GM12872 (cell line): Measurements from ENCODE around the gene ERBIN.

ENCODE experiments used
- TF ChIP-seq, protein P1 (sequence below): IDR thresholded peaks from 3 replicates; pipeline ENCODE4 v1.5.1; 2011; ENCODE audit warnings: low read depth, mild to moderate bottlenecking, low read length, moderate library complexity; ENCODE audit not compliant: insufficient read depth

The ERBIN gene

DNA sequence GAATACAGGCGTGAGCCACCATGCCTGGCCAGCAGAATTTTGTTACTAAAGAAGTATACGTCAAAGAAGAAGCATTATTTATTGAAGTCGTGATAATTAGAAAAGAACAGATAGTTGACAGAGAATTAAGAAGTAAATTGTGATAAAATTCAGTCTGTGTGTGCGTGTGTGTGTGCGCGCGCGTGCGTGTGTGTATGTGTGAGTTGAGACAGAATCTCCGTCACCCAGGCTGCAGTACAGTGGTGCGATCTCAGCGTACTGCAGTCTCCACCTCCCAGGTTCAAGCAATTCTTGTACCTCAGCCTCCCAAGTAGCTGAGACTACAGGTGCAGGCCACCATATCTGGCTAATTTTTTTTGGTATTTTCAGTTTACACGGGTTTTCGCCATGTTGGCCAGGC is 77.8 kb downstream of the ERBIN start:
- TF ChIP-seq, protein P1, sequence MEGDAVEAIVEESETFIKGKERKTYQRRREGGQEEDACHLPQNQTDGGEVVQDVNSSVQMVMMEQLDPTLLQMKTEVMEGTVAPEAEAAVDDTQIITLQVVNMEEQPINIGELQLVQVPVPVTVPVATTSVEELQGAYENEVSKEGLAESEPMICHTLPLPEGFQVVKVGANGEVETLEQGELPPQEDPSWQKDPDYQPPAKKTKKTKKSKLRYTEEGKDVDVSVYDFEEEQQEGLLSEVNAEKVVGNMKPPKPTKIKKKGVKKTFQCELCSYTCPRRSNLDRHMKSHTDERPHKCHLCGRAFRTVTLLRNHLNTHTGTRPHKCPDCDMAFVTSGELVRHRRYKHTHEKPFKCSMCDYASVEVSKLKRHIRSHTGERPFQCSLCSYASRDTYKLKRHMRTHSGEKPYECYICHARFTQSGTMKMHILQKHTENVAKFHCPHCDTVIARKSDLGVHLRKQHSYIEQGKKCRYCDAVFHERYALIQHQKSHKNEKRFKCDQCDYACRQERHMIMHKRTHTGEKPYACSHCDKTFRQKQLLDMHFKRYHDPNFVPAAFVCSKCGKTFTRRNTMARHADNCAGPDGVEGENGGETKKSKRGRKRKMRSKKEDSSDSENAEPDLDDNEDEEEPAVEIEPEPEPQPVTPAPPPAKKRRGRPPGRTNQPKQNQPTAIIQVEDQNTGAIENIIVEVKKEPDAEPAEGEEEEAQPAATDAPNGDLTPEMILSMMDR = no peak

DNA sequence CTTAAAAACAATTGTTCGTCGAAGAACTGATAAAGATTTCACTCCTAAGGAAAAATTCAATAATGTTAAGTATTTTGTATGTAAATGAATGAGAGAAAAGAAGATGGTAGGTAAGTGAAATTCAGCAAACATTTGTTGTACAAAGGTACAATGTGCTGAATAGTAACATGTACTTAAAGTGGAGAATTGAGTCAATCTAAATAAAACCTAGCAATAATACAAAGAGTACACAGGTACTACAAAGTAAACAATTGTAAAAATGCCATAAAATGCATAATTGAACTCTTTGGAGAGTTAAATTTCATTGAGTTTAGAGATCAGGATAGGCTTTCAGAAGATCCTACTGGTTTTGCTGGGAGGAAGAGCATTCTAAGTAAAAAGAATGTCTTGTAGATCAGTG is 82.9 kb downstream of the ERBIN start:
- TF ChIP-seq, protein P1 = no peak

DNA sequence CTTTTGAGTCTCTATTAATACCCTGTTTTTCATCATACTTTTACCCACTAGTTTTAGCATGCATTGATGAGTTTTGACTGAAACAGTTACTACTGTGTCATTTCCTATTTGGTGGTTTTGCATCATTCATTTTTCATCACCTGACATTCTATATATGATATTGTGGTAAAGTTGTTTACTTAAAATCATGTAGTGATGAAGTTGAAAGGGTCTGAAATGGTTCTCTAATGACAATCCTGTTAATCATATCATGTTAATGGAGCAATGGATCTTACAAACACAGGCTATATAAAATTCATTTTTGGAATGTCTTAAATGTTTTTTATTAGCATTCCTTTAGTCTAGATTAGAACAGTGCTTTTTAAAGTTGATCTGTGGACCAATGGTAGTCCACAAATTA is 84.1 kb downstream of the ERBIN start:
- TF ChIP-seq, protein P1 = no peak

DNA sequence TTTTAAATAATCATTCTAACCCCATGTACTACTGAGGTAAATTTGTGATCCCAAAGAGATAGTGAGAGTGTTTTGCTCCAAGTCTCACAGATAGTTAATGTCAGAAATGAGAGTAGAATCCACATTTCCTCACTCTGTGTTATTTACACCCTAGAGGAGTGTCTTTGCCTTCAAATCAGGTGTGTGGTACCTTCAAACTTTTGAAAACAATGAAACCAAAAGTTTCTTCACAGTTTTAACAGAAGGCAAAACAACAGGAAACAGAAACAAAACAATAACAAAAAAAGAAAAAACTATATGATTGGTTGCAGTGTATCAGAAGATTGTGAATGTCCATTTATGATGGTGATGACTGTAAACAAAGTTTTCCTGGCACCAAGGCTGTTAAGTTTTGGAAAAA is 85.9 kb downstream of the ERBIN start:
- TF ChIP-seq, protein P1 = no peak

DNA sequence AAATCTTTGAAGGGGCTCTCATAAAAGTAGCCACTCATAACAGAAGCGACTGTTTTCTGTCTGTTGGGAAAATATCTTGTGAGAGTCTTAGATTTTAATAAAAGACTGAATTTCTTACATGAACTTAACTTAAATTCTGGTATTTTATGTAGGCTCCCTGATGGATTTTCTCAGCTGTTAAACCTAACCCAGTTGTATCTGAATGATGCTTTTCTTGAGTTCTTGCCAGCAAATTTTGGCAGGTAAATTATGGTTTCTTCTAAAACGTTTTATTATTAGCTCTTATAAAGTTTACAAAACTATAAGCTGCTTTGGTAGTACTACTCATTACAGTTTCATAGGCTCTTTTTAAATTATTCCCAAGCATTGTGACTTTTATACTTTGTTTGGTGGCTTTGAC is 87.0 kb downstream of the ERBIN start:
- TF ChIP-seq, protein P1 = no peak

DNA sequence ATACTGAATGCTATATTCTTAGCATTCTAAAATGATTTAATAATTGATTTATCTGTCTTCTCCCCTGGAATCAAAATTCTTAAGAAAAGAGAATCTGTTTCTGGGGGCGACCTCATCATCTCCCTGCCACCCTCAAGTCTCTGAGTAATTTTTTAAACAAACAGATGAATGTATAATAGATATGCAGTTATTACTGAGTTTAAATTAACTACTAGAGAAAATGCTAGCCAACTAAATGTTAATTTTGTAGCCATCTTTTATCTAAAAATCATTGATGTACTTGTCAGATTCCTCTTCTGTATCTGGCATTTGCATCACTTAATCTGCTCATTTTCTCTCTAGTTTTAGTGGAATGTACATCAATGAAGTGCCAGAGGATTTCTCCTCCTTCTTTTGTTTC is 87.5 kb downstream of the ERBIN start:
- TF ChIP-seq, protein P1 = no peak

DNA sequence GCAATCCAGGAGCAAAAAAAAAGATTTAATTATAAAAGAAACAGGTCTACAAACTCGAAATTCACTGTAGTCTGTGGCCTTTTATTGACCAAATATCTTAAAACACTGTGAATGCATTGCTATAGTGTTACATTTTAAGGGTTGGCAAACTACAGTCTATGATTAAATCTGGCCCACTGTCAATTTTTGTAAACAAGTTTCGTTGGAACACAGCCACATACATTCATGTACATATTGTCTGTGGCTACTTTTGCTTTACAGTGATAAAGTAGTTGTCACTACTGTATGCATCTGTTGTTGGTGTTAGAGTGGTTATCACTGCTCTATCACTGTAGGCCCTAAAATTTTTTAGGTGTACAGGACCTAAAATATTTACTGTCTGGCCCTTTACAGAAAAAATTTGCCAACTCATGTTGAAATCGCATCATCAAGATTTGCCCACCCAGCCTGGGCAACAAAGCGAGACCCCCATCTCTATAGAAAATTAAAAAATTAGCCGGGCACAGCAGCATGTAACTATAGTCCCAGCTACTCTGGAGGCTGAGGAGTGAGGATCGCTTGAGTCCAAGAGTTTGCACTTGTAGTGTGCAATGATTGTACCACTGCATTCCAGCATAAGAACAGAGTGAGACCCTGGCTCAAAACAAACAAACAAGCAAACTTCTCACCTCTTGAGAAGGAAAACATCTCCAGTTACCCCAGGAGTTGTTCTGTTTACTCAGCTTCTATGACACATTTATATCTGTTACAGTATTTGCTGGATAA is 89.0 kb downstream of the ERBIN start:
- TF ChIP-seq, protein P1 = no peak
